HG02870 (cell line): ENCODE results near the gene SDK2.
A peak's percentile ranks its signal among the peaks of the same experiment; 100 is the strongest.

Experiments
- ATAC-seq: cut with Tn5 transposase; IDR thresholded peaks from one replicate; pipeline ENCODE4 v1.9.1; 2021; ENCODE audit warnings: mild to moderate bottlenecking, moderate library complexity; ENCODE audit not compliant: unreplicated experiment

SDK2 gene

DNA sequence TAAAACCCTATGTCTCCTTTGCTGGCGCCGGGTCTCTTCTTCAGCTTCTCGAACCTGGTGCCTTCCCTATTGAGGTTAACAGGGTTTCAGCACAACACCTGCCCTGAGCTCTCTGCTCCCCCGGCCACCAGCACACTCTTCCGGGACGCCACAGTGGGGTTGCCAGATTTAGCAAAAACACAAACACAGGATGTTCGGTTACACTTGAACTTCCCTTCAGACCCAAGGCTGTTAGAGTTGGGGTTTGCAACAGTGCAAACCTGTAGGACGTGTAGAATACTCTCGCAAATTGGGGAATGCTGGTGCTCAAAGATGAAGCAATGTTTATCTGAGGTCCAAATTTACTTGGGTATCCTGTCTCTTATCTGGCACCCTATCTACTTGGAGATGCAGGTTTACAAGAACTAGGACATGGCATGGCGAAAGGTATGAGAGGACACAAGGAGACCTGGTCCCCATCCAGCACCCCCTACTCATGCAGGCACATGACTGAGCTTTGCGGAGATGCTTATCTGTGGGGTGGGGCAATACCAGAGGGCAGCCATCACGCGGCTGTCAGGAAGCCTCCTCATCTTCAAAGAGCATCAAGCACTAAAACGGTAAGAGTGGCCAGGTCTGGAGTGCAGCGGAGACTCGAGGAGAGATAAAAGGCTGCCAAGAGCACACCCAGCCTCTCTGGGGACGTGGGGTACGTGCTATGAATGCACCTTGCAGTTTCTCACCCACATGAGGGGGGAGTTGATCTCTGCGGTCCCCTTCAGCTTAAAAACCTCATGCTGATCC, 52.8 kb downstream of the SDK2 start:
- peak; percentile 70 for ATAC-seq

GRCh38 chr17:73589363-73589980, 54.8 kb downstream of the SDK2 start:
- ATAC-seq: no peak

DNA sequence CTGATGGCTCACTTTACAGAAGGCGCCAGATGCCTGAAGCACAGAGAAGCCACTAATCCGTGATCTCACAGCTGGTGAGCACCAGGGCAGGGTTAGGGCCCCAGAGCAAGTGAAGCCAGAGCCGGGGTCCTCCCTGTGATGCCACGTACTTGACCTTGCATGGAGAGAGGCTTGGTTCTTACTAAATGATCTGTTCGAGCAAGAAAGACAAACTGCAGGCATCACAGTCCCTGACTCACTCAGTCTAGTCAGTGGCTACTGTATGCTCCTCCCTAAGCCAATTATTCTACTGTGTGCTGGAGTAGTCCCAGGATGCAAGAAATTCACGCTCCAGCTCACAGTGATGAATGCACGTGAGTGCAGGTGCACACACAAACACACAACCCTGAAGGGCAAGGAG, 55.4 kb downstream of the SDK2 start:
- no peak for ATAC-seq

- ATAC-seq: no peak
Measured at GRCh38 chr17:73588301-73588846, 55.9 kb downstream of the SDK2 start.

DNA sequence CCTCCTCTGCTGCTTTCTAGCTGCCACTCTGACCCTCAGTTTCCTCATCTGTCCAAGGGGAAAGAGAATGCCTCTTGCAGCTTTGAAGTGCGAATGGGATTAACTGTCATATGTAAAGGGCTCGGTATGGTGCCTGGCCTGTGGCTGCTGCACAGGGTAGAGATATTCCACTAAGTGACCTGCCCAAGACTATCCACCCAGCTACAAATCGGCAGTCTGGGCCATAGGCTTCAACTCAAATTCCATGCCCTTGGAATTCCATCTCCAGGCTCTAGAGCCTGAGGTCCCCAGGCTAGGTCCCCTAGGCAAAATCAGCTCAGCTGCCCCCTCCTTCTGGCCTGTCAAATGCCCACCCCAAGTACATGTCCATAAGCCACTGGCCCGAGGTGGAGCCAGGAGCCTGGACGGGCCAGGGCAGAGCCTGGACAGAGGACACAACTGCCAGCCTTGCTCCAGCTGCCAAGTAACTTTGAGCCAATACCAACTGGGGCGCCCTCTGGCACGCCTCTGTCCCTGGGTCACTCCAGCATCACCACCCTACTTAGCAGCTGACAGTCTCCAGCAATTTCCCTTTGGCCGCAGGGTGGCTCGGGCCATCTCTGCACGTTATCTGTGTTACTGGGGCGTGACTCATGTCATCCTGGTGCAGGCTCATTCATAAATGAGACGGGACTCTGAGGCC, 57.2 kb downstream of the SDK2 start:
- no peak for ATAC-seq

GRCh38 chr17:73586275-73586832, 57.9 kb downstream of the SDK2 start:
- ATAC-seq: no peak

DNA sequence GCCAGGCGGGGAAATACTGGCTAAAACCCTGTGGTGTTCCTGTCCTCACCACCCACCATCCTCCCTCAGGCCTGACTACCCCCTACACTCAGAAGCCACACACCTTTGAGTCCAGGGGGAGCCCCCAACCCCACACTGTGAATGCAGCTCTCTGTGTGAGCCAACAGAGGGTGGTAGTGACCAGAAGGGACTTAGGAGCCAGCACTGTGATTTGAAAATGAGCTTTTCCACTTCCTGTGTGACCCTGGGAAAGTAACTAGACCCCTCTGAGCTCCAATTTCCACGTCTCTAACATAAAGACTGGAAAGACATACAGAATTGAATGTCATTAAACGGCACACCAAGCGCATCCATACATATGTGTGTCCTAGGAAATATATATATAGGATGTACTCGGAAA, 58.7 kb downstream of the SDK2 start:
- no peak for ATAC-seq

GRCh38 chr17:73584987-73585386, 59.3 kb downstream of the SDK2 start:
- no peak for ATAC-seq

- ATAC-seq: no peak
Measured at GRCh38 chr17:73584049-73584448, 60.2 kb downstream of the SDK2 start.

DNA sequence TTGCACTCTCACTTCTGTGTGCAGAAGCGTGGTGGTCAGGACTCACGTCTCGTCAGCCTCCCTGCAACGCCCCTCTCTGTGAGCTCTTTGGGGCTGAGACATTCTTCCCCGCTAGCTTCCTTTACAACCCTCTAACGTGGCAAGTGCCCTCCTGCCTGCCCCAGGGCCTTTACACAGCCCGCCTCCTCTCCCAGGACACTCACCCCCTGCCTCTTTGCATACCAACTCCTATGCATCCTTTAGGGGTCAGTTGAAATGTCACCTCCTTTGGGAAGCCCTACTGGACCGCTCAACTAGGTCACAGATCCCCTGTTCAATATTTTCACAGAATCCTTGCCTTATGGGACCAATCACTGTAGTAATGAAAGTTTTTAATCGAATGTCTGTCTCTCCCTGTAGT, 61.4 kb downstream of the SDK2 start:
- ATAC-seq: no peak

GRCh38 chr17:73582359-73582758, 61.9 kb downstream of the SDK2 start:
- no peak for ATAC-seq

DNA sequence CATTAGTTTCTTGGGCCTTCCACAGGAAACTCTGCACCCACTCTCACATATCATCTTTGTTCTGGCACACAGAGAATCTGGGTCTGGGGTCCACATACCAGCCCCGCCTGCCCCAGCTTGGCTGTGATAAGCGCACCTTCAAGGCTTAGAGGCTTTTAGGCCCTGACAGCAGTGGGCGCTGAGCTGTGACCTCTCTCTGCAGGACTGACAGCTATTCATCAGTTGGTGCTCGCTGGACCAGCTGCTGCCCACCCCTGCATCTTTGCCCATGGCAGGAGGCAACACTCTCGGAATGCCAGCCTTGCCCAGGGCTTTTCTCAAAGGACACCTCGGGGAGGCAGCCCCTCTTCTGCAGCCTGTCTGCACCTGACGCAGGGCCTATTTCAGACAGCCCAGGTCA, 62.9 kb downstream of the SDK2 start:
- ATAC-seq: no peak

DNA sequence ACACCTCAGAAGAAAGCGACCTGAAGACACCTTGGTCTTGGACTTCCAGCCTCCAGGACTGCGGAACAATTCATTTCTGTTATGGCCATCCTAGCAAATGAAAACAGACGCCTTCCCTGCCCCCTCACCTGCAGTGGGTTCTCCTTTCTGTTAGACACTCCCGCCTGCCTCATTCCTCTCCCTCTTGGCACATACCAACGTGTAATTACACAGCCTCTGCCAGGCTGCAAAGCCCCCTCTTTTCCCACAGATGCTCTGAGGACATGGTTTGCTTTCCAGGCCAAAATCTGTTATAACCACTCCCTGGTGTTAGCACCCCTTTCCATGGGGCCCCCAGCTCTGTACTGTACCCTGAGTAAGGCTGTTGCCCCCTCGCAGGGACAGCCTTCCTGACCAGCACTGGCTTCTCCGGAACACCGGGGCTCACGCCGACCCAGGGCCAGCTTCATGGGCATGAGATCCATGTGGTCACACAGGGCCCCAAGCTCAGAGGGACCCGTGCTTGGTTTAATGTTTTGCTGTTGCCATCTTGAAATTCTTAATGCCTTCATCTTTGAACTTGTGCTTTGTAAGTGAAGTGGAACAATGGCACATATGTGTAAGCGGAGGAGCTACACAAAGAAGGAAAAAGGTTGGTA, 64.1 kb downstream of the SDK2 start:
- no peak for ATAC-seq

DNA sequence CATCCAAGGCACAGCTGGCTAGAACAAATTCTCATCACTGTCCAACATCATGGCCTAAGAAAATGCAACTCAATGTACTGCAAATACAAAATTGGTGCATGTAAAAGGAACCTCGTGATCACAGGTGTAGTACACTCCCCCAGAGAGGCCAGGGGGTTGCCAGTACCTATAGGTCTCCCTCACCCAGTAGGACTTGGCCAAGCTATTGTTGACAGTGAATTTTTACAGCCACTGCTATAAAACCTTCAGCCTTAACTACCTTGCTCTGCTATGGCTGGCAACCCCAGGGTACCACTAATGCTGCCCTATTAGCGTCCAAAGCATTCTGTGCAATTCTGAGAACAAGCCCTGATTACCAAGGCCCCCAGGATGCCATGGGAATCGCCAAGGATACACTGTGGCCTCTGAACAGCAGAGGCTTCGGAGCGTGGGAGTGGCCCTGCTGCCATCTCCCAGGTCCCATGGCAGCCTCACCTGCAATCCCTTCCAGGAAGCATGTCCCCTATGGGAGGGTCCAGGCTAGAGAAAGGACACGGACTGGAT, 67.6 kb downstream of the SDK2 start:
- ATAC-seq: no peak

DNA sequence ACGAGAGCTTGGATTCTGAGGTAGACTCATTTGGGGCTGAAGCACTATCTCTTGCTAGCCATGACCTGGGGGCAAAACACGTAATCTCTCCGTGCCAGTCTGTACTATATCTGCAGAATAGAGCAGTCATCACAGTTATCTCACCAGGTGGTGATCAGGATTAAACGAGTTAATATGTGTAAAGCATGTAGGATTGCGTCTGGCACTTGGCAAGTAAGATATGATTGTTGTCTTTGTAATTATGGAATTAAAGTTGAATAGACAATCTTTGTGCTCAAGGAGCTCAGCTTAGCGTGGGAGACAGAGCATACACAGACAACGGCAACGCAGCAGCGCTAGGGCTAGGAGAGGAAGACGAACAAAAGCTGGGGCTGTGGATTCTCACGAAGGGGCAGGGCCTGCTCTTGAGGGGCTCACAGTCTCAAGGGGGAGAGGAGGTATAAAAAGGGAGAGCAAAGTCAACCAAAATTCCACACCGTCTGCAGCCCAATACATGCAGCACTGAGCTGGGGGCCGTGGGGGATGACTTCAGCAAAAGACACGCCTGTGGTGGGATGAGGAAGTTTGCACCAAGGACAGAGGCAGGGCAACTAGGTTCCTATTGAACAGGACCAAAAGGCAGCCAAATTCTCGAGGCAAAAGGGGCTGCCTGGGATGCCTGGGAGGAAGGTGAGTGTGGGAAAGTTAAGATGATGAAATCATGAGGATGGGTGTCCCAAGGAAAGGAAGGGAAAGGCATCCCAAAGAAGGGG, 68.6 kb downstream of the SDK2 start:
- ATAC-seq: no peak

- no peak for ATAC-seq
Measured at GRCh38 chr17:73571511-73572130, 72.6 kb downstream of the SDK2 start.

- no peak for ATAC-seq
Measured at GRCh38 chr17:73569762-73570319, 74.4 kb downstream of the SDK2 start.

- ATAC-seq: no peak
Measured at GRCh38 chr17:73568934-73569333, 75.3 kb downstream of the SDK2 start.
